Endothelial cell of umbilical vein (primary cell): ENCODE measurements around the gene ECM2. TPM values are rescaled to one million over a fixed set of nuclear protein-coding genes. Genes with fewer than 3 reads are reported as not detected.

Source experiments
- BruUV-seq: library from RNA; stranded (reverse); fragments of 400-500 nt; replicated peaks from 2 replicates; lab custom pipeline; 2021; lab: Mats Ljungman, UMichigan
- CTCF ChIA-PET: fragments of 300-600, 350-600 bp; sonication (Branson Sonifier 250); formaldehyde crosslinking; loops from one replicate; lab custom pipeline; 2021; ENCODE audit warnings: antibody characterized with exemption, inconsistent platforms; lab: Charles Lee
- POLR2A ChIA-PET: fragments of 300-600, 350-600 bp; sonication (Branson Sonifier 250); formaldehyde crosslinking; loops from one replicate; lab custom pipeline; 2021; ENCODE audit warnings: antibody characterized with exemption, inconsistent platforms; lab: Charles Lee
- DNase-seq: peaks from one replicate; pipeline ENCODE4 v3.0.0-alpha.2; 2011; ENCODE audit warnings: low read depth, low spot score
- FAIRE-seq: peaks from 2 replicates; lab custom pipeline; 2011; peaks lifted over from hg19 to GRCh38; lab: Jason Lieb, UNC
- H2AFZ ChIP-seq: 2 replicates; pipeline ENCODE4 v1.6.0; 2012; ENCODE audit warnings: low read depth, low read length, control low read depth, inconsistent platforms
- H3K27ac ChIP-seq: 2 replicates; pipeline ENCODE4 v1.5.1; 2011; ENCODE audit warnings: low read depth, mild to moderate bottlenecking, control low read depth, low read length, moderate library complexity; ENCODE audit not compliant: insufficient read depth
- H3K27me3 ChIP-seq, 2 experiments: 2 replicates each; pipeline versions ENCODE4 v1.6.0 to v1.6.1; 2011; ENCODE audit warnings: low read length in 2 of 2, mixed read lengths in 1 of 2; ENCODE audit not compliant: control insufficient read depth in 2 of 2, insufficient read depth in 2 of 2
- H3K36me3 ChIP-seq, 2 experiments: 2 replicates in 1 of 2; 3 replicates in 1 of 2; pipeline ENCODE4 v1.5.1; 2011; ENCODE audit warnings: low read length in 2 of 2, mild to moderate bottlenecking in 1 of 2, moderate library complexity in 1 of 2; ENCODE audit not compliant: control insufficient read depth in 2 of 2, insufficient read depth in 2 of 2; ENCODE audit errors: extremely low read depth in 1 of 2
- H3K4me1 ChIP-seq: 3 replicates; pipeline ENCODE4 v1.5.1; 2011; ENCODE audit warnings: mild to moderate bottlenecking, low read length; ENCODE audit not compliant: control insufficient read depth, insufficient read depth; ENCODE audit errors: extremely low read depth
- H3K4me2 ChIP-seq: 2 replicates; pipeline ENCODE4 v1.6.1; 2011; ENCODE audit warnings: low read length, control low read depth, mixed read lengths; ENCODE audit not compliant: insufficient read depth
- H3K4me3 ChIP-seq, 3 experiments: fragments of 200-600 bp in 1 of 3; sonication (generic), shearing (Covaris generic) in 1 of 3; replicated peaks in 1 of 3; 2 replicates each; pipeline ENCODE4 v1.5.1; 2011 to 2016; ENCODE audit warnings: control low read depth in 3 of 3, low read length in 3 of 3, mild to moderate bottlenecking in 2 of 3, inconsistent platforms in 1 of 3, low read depth in 1 of 3, moderate library complexity in 1 of 3; ENCODE audit not compliant: insufficient read depth in 1 of 3
- H3K79me2 ChIP-seq: 2 replicates; pipeline ENCODE4 v1.6.0; 2012; ENCODE audit warnings: low read length, inconsistent platforms; ENCODE audit not compliant: control insufficient read depth, insufficient read depth
- H3K9ac ChIP-seq: replicated peaks from 2 replicates; pipeline ENCODE3; 2011; ENCODE audit warnings: low read length, control low read depth; ENCODE audit not compliant: insufficient read depth; ENCODE audit errors: extremely low read depth
- H3K9me1 ChIP-seq: replicated peaks from 3 replicates; pipeline ENCODE4 v1.6.0; 2011; ENCODE audit warnings: mild to moderate bottlenecking, low read length; ENCODE audit not compliant: control insufficient read depth, insufficient read depth; ENCODE audit errors: extremely low read depth
- H3K9me3 ChIP-seq: replicated peaks from 2 replicates; pipeline ENCODE4 v1.5.1; 2012; ENCODE audit warnings: low read length, inconsistent platforms; ENCODE audit not compliant: control insufficient read depth, insufficient read depth
- H4K20me1 ChIP-seq: replicated peaks from 2 replicates; pipeline ENCODE3; 2011; ENCODE audit warnings: mild to moderate bottlenecking, low read length; ENCODE audit not compliant: control insufficient read depth, insufficient read depth; ENCODE audit errors: extremely low read depth
- EZH2 ChIP-seq: IDR thresholded peaks from 2 replicates; pipeline ENCODE4 v1.6.1; 2012; ENCODE audit warnings: borderline replicate concordance, low read depth, mild to moderate bottlenecking, moderate library complexity, low read length, inconsistent platforms; ENCODE audit not compliant: severe bottlenecking
- dilution Hi-C: fragments of 300-500 bp; cut with MboI; formaldehyde crosslinking; loops from one replicate; pipeline ENCODE4 v1.15.0; 2019; ENCODE audit warnings: low sequenced_read_pairs; ENCODE audit not compliant: extremely low pct_ligation_motif_present
- intact Hi-C: fragments of 100-400 bp; cut with micrococcal nuclease; formaldehyde crosslinking; loops from one replicate; pipeline ENCODE4 v1.10.0; 2022
- polyA plus RNA-seq, 4 experiments: library from polyadenylated mRNA; depleted of rRNA in 3 of 4; stranded (reverse) in 3 of 4; unstranded in 1 of 4; fragments of >200 nt; gene quantifications; 2 replicates each; pipeline versions ENCODE4 v1.2.1 to v1.2.3, GENCODE V29; 2011 to 2012; ENCODE audit warnings: missing spikeins in 1 of 4
- total RNA-seq: library from RNA; stranded (reverse); gene quantifications from 2 replicates; pipeline ENCODE4 v1.2.3, GENCODE V29; 2021
- TF ChIP-seq, protein P1 (sequence below): IDR thresholded peaks from 2 replicates; pipeline ENCODE4 v1.6.1; 2011; ENCODE audit not compliant: insufficient read depth, insufficient read length
- TF ChIP-seq, protein P2 (sequence below), 2 donors: IDR thresholded peaks; 1 replicate in 1 of 2; 2 replicates in 1 of 2; pipeline ENCODE4 v1.5.1; 2011; ENCODE audit warnings: low read length in 2 of 2, mild to moderate bottlenecking in 2 of 2, moderate library complexity in 2 of 2, control low read depth in 1 of 2, inconsistent platforms in 1 of 2, low read depth in 1 of 2; ENCODE audit not compliant: insufficient read depth in 1 of 2; ENCODE audit errors: extremely low read depth in 1 of 2

Gene ECM2
- total and polyA plus RNA-seq, 2 donors (not counting 3 experiments of a cell fraction or from before 2014, with no cell fraction given) = 0.03 TPM; not detected in 1

DNA sequence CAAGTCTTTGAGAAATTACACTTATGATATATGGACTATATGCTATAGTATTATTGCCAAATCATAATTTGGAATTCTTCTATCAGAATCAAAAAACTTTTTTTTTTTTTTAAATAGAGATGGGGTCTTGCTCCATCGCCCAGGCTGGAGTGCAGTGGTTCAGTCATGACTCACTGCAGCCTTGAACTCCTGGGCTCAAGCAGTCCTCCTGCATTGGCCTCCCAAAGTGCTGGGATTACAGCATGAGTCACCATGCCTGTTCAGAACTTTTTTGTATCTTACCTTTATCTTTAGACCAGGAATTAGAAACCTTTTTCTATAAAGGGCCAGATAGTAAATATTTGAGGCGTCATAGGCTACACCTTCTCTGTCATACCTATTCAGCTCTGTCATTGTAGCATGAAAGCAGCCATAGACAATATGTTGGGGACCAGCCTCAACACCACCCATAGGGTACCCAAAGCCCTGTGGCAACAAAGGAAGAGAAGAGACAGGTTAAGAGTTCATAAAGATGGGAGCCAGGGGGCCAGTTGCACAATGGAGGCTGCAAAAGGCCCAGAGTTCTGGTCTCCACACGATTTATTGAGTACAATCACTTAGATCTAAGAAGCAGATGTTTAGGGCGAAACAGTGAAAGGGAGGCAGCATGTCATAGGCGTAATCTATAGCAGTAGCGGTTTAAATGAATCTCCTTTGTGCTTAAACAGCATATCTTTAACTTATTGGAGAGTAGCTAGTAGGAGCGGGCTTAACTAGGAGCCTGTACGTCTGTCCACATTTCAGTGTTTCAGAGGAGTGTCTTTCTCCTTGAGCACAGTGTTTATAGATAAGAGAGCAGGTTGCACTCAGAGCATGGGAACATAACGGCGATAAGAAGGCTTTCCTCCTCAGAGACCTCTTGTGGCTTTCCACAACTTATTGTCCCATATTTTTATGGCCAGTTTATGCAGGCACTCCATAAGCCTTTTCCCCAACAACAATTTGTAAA lies 12.5 kb downstream of the ECM2 start:
- DNase-seq = no peak
- CTCF ChIA-PET = interaction anchor here (0.5 kb wide), 1 partner anchor 1919 kb away, joined by 3 read pairs; no protein-coding TSS in a partner anchor
- POLR2A ChIA-PET = no interaction called here

More for the DNA sequence above, 12.5 kb downstream of the ECM2 start:
- TF ChIP-seq, protein P1, sequence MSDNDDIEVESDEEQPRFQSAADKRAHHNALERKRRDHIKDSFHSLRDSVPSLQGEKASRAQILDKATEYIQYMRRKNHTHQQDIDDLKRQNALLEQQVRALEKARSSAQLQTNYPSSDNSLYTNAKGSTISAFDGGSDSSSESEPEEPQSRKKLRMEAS = no peak
- TF ChIP-seq, protein P2, sequence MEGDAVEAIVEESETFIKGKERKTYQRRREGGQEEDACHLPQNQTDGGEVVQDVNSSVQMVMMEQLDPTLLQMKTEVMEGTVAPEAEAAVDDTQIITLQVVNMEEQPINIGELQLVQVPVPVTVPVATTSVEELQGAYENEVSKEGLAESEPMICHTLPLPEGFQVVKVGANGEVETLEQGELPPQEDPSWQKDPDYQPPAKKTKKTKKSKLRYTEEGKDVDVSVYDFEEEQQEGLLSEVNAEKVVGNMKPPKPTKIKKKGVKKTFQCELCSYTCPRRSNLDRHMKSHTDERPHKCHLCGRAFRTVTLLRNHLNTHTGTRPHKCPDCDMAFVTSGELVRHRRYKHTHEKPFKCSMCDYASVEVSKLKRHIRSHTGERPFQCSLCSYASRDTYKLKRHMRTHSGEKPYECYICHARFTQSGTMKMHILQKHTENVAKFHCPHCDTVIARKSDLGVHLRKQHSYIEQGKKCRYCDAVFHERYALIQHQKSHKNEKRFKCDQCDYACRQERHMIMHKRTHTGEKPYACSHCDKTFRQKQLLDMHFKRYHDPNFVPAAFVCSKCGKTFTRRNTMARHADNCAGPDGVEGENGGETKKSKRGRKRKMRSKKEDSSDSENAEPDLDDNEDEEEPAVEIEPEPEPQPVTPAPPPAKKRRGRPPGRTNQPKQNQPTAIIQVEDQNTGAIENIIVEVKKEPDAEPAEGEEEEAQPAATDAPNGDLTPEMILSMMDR (IDR thresholded peaks at IDR 0.05; ENCODE audit: extremely low read depth in 1 of 2, insufficient read depth in 1 of 2, low read depth in 1 of 2, low read length in 2 of 2) = no peak
- no peak for TF ChIP-seq EZH2
- no peaks in the 10 kb centered on the region for H3K36me3 ChIP-seq
- H3K4me3 ChIP-seq = no peak overlapping the region
- no peaks in the 10 kb centered on the region for H3K9me3 ChIP-seq
- no TSS peak for BruUV-seq
- intact Hi-C loops = no loop called here
- H3K79me2 ChIP-seq = no peaks in the 10 kb centered on the region
- dilution Hi-C loops = no loop called here
- no peak overlapping the region for H3K27ac ChIP-seq
- no peaks in the 10 kb centered on the region for H3K9me1 ChIP-seq
- no peaks in the 10 kb centered on the region for H3K27me3 ChIP-seq
- no peaks in the 10 kb centered on the region for H4K20me1 ChIP-seq
- H3K4me2 ChIP-seq = no peak overlapping the region
- no peak overlapping the region for H3K9ac ChIP-seq
- no peaks in the 10 kb centered on the region for H3K4me1 ChIP-seq
- FAIRE-seq = no peak
- no peak overlapping the region for H2AFZ ChIP-seq
